Stimulated activated CD4-positive, alpha-beta T cell treated with anti-CD3 and anti-CD28 coated beads, Interleukin-12 subunit alpha, Interleukin-12 subunit beta, amount 100 ng/mL, for 48 hours (primary cell): ENCODE results near the gene TEP1.
A peak's percentile ranks its signal among the peaks of the same experiment; 100 is the strongest.
"Not testable (repeated sequence)": the region's sequence is repeated elsewhere in the genome, so short reads cannot be mapped to it uniquely, and the experiment has no call there.

Experiments used
- DNase-seq, 3 donors: peaks; one replicate each; pipeline ENCODE4 v3.0.0-alpha.2; 2020; ENCODE audit warnings: low read depth in 2 of 3, low spot score in 1 of 3

Gene TEP1

DNA sequence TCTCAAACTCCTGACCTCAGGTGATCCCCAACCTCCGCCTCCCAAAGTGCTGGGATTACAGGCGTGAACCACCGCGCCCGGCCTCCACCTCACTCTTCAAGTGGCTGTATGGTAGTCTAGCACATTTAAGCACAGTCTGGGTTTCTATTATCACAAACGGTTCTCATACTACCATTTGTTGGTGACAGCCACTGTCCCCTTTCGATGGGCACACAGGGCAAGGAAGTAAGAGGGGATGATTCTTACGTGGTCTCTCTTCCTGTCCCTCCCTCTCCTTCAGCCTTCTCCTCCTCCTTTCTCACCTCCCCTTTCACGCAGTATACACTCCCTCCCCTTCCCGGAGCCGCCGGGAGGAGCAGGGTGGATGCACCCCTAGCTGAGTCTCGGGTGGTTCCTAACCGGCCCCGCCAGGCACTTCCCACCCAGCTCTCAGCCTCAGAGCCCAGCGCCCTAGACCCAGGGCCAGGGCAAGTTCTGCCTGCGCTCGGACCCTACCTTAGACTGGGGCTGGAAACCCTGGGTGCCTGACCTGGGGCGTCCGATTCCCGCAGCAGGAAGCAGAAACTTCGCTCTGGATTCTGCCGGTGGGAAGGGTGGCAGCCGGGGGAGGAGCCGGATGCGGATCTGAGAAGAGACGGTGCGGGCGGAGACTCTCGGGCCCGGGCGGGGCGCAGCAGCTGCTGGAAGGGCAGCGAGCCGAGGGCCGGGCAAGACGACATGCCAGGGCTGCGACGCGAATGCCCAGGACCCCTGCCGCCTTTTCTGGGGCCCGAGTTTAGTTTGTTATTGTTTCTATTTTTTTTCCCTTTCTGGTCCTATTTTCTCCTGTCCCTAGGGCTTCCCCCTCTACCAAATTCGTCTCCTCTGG lies at the start of gene TEP1:
Gene TEP1 (minus strand): TSS at position 626 of the 868 bp plus-strand sequence. CDS start 5,062 bp downstream, outside the sequence.
- DNase-seq = peak; percentile 57 to 77 (median 58)

DNA sequence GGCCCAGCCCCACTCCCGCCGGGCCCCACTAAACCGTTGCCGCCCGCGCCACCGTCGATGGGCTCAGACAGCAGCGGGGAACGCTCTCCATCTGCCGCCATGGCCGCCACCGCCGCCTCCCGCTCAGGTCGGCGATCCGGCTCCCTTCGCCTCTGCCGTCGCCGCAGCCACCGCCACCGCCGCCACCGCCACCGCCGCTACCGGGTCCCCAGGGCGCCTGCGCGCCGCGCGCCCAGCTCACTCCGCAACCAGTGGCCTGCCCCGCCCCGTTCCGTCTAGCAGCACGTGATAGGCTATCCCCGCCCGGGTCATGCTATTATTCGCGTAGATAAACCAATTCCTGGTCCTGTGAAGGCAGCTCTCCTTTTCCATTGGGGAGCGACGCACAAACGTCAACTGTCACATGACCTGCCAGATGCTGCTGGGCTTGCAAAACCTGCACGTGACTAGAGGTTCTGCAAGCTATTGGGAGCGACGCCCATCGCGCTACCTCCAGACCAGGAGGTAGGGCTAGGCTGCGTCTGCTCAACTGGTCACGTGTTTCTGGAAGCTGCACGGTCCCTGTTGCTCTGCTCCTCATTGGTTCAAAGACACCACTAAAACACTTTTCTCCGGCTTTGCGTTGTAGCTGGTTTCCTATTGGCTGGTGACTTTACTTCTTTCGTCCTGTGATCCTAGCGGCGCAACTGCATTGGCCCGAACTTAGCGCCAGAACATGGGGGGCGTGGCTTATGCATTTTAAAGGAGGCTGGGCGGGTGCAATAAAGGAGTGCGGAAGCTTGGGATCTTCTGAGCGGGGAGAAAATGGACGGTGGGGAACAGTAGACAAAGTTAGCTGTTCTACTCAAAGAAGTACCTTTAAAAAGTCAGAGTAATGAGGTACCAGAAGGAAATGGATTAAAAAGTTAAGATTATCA lies 48.2 kb upstream of the TEP1 start, which contains the start of gene PIP4P1:
Gene PIP4P1 (minus strand): TSS at position 210 of the 917 bp plus-strand sequence. CDS start 109 bp downstream, at position 101.
- peak; percentile 94 to 97 (median 97) for DNase-seq

DNA sequence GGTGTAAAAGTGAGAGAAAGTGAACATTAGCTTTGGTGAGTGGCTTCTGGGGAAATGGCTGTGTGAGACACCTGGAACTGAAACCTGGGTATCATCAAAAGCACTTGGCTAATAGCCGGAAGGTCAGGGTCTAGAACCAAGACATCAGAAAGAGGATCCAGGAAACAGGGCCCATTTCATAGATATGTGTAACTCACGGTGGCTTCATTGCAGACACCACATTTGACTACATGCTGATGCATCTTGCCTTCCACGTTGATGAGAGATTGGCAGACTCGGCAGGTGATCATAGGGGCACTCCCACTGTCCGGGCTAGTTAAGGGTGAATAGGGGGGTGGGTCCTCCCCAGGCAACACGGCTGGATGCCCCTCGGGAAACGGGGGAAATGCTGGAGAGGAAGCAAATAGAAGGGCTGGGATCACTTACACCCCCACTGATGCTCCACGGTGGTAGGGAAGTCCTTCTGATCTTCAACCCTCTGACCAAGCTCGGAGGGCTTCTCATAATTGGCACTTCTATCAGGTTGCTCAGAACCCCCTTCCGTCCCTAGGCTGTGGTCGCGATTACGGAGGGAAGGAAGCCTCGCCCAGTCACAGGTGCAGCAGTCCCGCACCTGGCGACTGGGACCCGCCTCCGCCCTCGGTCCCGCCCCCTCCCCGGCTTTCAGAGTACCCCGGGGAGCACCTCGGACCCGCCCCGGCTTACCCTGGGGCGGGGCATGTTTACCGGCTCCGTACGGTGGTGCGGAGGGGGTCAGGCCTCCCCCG lies 47.3 kb upstream of the TEP1 start:
- no peak for DNase-seq

DNA sequence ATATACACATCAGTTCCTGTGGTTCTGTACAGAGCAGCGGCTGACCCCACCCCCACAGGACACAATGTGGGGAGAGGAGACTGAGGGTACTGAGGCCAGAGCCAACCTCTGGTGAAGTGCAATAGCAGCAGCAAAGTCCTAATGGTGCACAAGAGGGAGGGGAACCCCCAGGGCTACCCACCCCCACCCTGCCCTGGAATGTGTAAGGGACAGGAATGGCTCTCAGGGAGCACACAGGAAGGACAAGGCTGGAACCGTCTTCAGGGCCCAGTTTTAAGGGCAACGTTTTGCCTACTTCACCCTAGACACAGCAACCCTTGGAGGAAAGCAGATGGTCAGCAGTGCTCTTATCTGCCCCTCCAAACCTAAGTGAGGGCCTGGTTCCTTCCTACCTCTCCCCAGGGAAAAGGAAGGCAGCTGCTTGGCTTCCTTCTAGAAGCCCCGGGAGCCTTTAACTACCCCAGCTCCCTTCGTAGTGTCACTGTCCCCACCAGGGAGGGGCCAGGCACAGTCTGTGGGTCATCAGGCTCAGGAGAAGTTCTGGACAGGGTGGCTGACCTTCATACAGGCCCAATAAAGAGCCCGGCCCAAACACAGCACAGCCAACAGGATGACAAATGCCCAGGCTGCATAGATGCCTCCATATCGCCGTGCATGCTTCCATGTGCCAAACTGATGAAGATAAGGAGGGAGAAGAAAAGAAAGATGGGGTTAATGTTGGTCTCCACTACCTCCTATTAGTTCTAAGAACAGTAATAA lies 44.9 kb upstream of the TEP1 start:
- DNase-seq = no peak

DNA sequence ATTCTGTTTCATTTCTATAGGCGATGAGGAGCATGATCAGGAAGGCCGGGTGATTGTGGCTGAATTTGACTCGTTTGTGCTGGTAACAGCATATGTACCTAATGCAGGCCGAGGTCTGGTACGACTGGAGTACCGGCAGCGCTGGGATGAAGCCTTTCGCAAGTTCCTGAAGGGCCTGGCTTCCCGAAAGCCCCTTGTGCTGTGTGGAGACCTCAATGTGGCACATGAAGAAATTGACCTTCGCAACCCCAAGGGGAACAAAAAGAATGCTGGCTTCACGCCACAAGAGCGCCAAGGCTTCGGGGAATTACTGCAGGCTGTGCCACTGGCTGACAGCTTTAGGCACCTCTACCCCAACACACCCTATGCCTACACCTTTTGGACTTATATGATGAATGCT lies 43.7 kb upstream of the TEP1 start:
- DNase-seq = no peak

DNA sequence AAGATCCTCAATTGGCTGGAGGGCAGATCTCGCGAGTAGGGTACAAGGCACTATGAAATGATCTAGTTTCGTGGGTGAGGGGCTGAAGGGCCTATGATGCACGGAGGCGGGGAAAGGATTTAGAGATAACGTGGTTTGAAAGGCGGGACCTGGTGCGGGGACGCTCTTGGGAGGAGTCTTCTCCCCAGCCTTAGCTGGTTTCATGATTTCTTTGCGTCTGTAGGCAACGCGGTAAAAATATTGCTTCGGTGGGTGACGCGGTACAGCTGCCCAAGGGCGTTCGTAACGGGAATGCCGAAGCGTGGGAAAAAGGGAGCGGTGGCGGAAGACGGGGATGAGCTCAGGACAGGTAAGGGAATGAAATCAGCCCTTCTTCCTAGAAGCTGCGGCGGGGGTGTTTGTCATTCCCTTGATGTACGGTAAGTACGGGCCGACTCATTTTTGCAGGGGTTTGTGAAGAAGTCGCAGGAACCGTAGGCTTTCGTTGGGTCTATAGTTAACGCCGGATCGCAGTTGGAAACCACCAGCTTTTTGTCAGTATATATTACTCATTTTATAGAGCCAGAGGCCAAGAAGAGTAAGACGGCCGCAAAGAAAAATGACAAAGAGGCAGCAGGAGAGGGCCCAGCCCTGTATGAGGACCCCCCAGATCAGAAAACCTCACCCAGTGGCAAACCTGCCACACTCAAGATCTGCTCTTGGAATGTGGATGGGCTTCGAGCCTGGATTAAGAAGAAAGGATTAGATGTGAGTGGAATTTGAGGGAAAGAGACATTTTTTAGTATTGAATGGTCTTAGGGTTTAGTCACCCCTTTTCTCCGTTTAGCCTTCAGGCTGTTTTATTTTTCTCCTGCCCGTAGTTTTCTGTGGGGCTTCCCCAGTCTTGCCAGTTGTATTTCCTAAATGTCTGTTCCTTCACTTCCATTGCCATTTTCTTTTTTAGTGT lies 42.3 kb upstream of the TEP1 start:
- no peak for DNase-seq

DNA sequence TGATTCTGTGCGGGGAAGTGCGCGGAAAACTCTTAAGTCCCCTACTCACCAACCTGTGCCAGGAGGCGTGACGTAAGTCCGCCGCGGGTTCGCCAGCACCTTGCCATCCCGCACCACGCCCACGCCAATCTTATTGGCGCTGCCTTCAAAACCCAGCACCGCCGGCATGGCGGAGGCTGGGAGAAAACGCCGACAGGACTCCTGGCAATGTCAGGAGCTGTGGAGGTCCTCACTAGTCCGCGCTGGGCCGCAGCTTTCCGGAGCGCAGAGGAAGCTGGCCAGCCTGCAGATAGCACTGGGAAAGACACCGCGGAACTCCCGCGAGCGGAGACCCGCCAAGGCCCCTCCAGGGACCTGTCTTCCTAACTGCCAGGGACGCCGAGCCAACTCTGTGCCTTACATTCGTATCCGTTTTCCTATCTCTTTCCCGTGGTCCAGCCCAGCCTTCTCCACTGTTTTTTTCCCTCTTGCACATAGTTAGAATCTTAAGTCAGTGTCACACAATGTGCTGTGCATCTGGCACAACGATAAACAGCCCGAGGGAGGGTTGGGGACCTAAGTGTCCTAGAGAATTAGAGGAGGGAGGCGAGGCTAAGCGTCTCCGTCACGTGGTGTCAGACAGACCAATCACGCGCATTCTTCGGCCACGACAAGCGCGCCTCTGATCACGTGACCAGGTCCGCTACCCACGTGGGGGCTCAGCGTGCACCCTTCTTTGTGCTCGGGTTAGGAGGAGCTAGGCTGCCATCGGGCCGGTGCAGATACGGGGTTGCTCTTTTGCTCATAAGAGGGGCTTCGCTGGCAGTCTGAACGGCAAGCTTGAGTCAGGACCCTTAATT lies 41.4 kb upstream of the TEP1 start, which contains the start of the genes APEX1 and OSGEP:
Gene APEX1 (plus strand): TSS at position 711 of the 839 bp plus-strand sequence. CDS start 420 bp downstream, outside the sequence.
Gene OSGEP (minus strand): TSS at position 297 of the 839 bp plus-strand sequence. CDS start 129 bp downstream, at position 168.
- DNase-seq = peak; percentile 96 to 98 (median 97)

DNA sequence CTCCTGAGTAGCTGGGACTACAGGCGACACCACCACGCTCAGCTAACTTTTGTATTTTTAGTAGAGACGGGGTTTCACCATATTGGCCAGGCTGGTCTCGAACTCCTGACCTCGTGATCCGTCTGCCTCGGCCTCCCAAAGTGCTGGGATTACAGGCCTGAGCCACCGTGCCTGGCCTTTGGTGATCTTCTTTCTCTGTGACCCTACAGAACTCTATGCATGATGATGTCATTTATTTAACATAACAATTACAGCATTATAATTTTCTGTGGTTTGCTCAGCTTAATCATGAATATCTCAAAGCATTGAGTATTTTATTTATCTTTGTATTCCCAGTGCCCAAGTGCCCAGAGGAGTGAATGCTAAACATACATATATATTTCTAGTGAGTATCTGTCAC lies 39.5 kb upstream of the TEP1 start:
- not testable (repeated sequence) for DNase-seq

DNA sequence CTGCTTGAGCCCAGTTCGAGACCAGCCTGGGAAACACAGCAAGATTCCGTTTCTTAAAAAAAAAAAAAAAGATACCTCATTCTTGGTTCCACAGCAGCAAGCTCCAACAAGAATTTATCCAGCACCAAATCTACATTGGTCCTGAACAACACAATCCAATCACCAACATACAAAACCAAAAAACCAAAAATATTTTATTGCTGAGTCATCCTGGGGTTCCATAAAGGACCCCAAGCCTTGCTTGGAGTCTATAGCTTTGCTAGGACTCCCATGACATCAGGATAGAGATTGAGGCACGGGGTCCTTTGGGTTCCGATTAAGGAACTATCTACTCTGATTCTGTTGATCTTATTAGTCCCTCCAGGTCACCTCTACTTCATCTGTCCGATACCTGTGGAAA lies 33.6 kb upstream of the TEP1 start:
- no peak for DNase-seq

DNA sequence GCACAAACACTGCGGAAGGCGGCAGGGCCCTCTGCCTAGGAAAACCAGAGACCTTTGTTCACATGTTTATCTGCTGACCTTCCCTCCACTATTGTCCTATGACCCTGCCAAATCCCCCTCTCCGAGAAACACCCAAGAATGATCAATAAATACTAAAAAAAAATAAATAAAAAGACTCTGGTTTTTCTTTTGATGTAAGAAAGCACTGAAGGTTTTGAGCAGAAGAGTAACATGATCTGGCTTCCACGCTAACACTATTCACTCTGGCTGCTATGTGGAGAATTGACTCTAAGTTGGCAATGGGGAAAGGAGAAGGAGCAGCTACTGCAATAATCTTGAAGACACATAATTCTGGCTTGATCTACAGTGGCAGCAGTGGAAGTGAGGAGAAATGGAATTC lies 30.3 kb upstream of the TEP1 start:
- DNase-seq = not testable (repeated sequence)

DNA sequence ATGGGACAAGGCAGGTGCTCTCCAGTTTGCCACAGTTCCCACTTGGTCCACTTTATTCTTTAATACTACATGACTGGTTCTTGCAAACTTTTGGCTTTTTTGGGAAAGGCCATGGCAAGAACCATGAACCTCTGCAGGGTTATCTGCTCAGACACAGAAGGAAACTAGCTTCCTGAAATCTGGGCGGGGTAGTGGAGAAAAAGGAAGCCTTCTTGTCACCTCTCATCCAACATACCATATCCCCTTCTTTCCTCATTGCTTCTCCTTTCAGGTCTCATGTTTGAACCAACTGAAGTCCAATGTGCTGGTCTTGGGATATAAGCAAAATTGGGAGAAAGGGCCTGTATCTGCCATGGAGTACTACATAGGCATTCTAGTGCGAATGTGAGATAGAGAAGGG lies 28.2 kb upstream of the TEP1 start:
- no peak for DNase-seq

DNA sequence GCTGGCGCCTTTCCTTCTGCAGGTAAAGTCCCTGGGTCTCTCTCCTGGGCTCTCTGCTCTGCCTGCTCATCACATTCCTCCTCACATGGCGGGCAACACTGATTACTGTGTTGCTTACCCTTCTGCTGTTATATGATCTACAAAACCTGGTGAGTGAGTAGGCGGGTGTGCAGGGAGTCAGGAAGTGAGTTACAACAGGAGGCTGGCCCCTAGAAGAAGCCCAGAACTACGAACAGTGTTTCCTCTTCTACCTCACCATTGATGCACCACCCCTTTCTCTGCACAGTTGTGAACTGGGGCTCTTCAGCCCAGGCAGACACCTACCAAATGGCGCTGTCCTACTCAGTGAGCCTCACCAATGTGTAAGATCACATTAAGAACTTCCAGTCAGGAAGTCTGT lies 27.6 kb upstream of the TEP1 start:
- DNase-seq = no peak

DNA sequence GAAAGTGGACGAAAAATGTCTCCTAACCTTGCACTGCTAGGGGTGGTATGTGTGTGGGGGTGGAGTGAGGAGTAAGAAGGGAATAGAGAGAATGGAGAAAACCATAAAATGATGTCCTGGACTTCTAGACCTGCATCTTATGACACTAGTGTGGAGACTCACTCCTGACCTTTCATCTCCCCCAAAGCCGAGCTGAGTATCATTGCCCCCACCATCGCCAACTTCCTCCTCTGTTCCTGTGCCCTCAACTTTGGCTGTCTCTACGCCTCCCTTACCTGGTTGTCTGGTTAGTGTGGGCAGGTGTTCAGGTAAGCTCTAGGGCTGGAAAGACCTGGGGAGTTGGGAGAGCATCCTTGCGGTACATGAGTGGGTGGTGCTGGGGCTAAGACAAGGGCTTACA lies 27.2 kb upstream of the TEP1 start:
- no peak for DNase-seq

DNA sequence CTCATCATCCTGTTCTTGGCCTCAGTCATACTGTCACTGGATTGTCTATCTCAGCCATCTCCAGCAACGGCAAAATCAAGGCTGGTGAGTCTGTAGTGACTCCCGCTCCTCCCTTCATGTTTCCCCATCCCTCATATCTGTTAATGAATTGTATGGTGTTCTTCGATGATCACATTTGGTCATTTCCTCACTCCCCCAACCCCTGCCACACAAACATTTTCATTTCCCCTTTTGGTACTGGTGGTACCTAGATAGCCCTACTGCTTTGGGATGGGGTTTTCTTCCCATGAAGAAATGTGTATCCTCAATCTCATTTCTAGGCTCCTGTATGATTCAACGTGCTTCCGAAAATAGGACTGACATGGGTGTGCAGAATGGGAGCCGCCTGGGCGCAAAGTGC lies 25.4 kb upstream of the TEP1 start:
- DNase-seq = no peak

DNA sequence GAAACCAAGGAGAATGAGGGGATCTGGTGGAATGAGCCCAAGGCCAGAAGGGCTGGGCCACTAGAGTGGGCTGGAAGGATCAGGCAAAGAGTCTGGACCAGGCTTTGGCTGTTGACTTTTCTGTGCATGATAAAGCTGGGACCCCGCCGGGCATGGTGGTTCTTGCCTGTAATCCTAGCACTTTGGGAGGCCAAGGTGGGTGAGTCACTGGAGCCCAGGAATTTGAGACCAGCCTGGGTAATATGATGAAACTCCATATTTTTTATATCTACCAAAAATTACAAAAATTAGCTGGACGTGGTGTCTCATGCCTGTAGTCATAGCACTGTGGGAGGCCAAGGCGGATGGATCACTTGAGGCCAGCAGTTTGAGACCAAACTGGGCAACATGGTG lies 23.1 kb upstream of the TEP1 start:
- DNase-seq = no peak

DNA sequence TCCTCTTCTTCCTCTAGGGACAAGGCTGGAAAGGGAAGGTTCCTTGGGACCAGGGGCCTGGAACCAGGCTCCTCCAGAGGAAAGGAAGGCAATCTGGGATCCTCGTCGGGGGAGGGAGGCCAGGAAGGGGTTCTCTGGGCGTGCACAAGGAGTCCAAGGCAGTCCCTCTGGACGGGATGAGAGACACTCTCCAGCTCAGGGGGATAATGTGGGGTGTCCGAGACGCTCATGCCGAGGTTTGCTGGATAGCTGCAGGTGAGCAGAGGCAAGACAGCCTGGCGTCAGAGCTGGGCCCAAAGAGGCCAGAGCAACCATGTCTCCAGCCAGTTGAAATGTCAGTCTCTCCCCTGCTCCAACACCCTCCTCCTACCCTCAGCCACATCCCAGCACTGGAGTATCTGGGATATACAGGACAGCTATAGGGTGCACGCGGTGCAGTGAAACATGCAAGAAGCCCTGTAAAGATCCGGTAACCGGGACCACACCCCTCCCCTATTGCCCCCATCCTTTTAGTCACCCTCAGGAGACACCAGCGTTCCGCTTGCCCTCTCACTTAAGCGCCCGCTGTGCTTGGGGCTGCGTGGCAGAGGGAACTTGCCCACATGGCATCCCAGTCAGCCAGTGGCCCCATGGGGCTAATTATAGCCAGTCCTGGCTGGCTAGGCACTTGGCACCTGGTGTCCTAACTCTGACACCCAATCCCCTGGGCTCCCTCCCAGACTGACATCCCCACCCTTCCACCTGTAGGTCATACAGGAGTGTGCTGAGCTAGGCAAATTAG lies 22.5 kb upstream of the TEP1 start, which contains the start of gene KLHL33:
Gene KLHL33 (minus strand): TSS at position 585 of the 781 bp plus-strand sequence. CDS start 355 bp downstream, at position 230.
- DNase-seq = no peak
